Measurements from ENCODE around the gene FGB.

- TF ChIP-seq CTCF (IDR thresholded peaks at IDR 0.05), result no peak
- TF ChIP-seq POLR2AphosphoS5 (IDR thresholded peaks at IDR 0.05), result no peak
- no peak for TF ChIP-seq POLR2A (IDR thresholded peaks at IDR 0.05)
Measured at GRCh38 chr4:154566639-154567204, 3.9 kb downstream of the FGB start.

Measured in breast epithelium (tissue), 3 donors.